Urothelium cell line (cell line): Measurements from ENCODE around the gene WDR59.
"Not testable (repeated sequence)": the region's sequence is repeated elsewhere in the genome, so short reads cannot be mapped to it uniquely, and the experiment has no call there.

Experiments
- DNase-seq: peaks from one replicate; pipeline ENCODE4 v3.0.0; 2011; ENCODE audit warnings: low spot score, mixed read lengths
- FAIRE-seq: peaks from 2 replicates; lab custom pipeline; 2011; peaks lifted over from hg19 to GRCh38; lab: Jason Lieb, UNC

WDR59 gene

DNA sequence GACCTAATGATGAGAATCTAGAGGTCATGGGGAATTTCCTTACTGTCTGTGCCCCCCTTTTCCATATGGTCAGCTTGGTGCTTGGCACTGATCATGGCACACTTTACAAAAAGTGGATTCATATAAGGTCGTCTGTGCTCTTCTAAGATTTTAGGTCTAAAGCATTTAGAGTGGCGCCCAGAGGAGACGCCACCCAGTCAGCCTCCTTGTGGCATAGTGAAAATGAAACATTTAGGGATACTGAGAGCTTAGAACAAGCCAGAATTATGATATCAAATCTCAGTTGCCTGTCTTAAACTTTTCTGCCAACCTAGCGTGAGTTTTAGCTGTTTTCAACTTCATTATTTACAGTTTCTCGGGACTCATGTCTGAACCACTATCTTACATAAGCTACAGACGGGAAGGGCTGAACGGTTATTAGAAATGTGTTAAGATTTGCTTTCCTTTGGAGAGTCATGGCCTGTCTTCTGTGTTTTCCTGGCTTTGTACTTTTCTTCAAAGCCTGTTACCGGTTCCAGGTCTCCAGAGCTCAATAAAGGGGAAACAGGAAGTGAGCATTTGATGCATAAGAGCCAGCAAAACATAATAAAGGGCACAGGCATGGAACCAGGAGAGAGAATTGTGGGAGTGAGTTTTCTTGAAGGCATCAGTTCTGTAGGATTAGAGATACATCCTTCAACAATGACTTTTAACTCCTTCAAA lies 27.6 kb upstream of the WDR59 start:
- DNase-seq (no peak), FAIRE-seq (no peak)

DNA sequence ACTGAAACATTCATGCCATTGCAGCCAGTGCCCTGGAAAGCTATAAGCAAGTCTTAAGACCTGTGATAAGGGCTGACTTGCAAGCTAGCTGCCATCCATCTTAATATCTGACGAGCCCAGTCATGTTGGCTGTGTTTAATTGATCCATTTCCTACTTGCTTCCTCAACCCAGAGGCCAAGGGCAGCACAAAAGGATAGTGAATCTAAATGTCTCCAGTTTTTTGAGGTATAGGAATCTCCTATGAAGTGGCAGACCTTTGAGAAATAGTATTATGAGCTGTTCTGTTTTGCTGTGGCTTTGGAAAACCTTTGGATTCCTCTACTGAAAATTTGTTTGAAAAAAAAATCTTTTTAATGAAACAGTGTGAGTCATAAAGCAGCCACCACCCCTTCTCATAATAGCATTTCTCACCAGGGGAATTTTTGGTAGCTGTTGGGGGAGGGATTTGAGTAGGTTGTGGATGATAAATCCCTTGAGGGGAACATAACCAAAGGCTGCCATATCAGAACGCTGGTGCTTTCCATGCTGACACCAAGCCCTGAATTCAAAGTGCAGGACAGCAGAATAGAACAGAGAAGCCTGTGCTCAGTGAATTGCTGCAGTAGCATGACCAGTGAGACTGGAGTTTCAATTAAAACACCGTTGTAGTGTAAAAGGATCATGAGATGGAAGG lies 26.8 kb upstream of the WDR59 start:
- FAIRE-seq (no peak), DNase-seq (peak; percentile 65)

DNA sequence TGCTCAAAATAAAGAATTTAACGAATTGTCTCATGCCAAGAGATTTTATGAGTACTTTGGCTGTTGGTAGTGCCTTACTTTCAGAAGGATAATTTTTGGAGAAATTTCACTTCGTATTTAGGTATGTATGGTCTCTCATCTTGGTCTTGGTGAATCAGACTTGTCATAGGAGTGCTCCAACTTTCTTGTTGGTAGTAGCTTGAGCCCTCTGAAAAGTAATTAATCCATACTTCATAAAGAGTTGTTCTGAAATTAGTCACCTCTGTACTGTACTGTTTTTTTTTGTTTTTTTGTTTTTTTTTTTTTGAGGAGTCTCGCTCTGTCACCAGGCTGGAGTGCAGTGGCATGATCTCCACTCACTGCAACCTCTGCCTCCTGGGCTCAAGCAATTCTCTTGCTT lies 25.5 kb upstream of the WDR59 start:
- no peak for FAIRE-seq
- DNase-seq: no peak

DNA sequence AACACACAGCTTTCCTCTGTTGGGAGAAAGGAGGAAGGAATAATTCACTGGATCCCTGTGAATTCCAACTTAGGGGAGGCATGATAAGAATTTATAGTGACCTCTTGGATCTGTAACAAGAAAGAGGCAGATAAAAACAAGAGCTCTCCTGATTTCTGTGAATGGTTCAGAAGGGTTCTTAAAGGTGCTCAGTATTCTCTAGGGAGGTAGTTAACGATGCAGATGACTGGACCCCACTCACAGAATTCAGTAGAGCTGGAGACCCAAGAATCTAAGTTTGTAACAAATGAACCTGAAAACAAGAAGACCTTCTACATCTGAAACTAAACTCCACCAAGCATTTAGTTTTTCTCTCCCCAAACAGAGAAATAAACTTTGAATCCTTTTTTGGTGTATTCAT lies 22.5 kb upstream of the WDR59 start:
- DNase-seq (no peak), FAIRE-seq (no peak)

DNA sequence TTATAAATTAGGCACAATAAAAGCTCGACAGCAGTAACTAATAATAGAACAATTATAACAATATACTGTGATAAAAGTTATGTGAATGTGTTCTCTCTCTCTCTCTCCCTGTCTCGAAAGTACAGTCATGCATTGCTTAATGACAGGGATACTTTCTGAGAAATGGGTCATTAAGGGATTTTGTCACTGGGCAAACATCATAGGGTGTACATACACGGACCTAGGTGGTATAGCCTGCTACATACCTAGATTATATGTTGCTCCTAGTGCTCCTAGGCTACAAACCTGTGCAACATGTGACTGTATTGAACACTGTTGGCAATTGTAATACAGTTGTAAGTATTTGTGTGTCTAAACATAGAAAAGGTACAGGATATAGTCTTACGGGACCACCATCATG lies 20.8 kb upstream of the WDR59 start:
- DNase-seq (no peak), FAIRE-seq (no peak)

DNA sequence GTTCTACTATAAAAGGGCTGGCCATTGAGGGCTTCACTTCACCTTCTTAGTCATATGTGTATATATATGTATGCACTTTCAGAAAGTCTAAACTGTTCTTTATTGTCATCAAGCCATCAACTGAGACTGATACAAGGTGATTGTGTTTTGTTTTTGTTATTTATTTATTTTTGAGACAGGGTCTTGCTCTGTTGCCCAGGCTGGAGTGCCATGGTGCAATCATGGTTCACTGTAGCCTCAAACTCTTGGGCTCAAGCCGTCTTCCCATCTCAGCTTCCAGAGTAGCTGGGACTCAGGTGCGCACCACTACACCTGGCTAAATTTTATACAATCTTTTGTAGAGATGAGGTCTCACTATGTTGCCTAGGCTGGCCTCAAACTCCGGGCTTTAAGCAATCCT lies 19.5 kb upstream of the WDR59 start:
- no peak for FAIRE-seq

DNA sequence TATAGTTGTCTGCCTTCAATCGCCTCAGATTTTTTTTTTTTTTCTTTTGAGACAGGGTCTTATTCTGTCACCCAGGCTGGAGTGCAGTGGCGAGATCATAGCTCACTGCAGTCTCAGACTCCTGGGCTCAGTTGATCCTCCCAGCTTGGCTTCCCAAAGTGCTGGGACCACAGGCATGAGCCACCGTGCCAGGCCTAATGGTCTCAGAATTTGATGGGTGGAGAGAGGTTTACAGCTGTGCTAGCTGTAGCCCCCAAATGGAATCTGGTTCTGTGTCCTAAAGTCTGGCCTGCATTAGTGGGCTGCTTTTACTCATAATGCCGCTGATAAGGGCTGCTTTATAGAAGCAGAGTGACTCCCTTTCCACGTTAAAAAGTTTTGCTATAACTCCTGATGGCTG lies 19.0 kb upstream of the WDR59 start:
- no peak for DNase-seq
- FAIRE-seq: no peak

More for the DNA sequence above, 19.5 kb upstream of the WDR59 start:
- no peak for DNase-seq

DNA sequence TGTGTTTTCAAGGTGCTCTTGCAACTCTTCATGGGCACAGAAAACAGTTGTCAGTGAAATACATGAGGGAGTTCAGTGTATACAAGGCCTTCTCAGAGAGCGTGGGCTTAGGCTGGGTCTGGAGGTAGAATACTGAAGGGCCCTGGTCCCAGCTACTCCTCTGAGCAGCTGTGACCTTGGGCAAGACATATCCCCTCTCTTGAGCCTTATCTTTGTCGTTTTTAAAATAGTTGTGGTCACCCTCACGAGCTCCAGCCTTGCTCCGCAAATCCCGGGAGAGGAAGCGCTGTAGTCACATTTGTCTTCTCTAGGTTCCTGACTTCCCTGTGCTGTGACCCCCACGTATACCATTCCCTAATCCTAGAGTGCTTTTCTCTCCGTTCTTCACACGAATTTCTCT lies 17.6 kb upstream of the WDR59 start:
- FAIRE-seq: no peak
- DNase-seq: no peak

DNA sequence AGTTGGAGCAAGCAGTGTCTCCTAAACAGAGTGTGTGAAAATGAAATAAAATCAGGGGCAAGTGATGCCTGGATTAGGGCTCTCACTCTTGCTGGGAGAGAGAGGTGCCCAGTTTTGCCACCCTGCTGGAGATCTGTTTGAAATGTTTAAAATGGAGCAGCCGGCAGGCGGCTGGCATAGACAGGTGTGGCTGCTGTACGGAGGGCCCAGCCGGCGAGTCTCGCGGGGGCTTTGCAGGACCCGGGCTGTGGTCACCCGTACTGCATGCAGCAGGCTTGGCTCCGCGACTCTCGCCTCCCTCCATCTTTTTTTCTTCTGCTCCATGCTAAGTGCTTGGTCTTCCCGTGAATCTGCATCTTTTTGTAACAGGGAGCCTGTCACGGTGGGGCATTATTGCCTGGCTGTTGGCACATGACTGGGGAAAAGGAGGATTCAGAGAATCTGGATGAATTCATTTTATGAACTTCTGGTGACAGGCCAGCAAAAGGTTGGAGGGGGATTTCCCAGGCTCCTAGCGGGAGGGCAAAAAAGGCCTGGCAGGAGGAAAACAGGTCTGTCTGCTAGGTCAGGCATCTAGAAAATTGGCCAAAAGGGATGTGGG lies 15.7 kb upstream of the WDR59 start:
- peak; percentile 17 for DNase-seq
- no peak for FAIRE-seq

DNA sequence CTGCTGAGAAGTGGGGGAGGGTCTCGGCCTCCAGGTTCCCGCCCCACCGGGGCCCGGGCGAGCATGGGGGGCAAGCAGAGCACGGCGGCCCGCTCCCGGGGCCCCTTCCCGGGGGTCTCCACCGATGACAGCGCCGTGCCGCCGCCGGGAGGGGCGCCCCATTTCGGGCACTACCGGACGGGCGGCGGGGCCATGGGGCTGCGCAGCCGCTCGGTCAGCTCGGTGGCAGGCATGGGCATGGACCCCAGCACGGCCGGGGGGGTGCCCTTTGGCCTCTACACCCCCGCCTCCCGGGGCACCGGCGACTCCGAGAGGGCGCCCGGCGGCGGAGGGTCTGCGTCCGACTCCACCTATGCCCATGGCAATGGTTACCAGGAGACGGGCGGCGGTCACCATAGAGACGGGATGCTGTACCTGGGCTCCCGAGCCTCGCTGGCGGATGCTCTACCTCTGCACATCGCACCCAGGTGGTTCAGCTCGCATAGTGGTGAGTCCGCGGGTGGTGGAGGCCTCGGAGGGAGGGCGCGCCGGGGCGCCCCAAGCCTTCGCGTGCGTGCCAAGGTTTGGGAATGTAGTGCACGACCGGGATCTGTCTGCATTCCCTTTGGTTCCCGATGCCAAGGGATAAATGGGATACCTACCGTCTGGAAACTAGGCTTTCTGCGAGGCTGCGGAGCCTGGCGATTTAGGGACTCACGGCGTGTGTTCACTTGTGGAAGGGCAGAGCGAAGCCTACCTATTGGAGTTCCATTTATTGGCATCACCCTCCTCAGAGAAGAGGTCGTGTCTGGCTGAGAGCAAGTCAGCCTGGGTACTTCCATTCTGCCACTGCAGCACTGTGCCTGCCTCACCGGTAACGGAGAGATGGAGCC lies 14.9 kb upstream of the WDR59 start:
- DNase-seq: peak; percentile 48
- FAIRE-seq: no peak

DNA sequence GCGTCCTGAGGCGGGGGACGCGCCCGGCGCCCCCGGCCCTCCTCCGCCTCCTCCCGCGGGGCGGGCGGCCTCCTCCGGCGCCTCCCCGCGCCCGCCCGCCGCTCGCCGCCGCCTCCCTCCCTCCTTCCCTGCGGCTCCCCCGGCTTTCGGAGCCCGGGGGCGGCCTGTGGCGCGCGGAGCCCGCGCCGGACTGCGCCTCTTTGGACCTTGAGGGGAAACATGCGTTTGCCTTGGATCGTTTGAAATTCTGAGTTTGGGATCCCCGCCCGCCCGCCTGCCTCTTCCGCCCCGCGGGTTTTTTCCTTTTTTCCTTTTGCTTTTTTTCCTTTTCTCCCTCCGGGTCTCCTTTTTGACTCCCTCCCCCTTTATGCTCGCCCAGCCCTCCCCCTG lies 14.3 kb upstream of the WDR59 start:
- DNase-seq: no peak
- FAIRE-seq: no peak

DNA sequence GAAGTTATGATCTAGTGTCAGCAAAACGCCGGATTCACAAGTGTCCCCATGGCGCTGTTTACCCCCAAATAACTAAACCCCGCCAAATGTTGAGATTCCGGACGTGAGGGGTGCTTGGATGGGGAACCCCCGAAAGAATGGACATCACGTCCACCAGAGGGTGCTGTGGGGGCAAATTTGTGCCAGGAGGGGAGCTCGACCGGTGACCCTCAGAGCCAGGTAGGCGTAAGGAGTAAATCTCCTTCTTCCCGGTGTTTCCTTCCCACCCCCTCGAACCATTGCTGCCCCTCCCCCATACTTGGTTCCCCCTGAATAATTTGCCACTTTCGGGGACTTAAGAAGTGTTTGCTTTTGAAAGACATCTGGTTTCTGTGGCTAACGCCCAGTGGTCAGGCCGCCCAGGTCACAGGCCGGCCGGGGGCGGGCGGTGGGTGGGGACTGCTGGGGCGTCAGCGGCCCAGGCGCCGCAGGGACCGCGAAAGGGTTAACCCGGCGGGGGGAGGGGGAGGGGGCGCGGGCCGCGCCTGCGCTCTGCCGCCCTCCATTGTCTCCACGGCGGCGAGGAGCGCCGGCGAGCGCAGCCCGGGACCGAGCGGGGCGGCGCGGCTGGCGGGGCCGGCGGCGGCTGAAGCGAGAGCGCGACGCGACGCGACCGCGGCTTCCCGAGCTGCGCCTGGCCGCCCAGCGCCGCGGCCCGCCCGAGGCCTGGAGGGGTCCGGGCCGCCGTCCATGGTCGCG lies 13.7 kb upstream of the WDR59 start, which contains the start of gene ZNRF1:
TSS of gene ZNRF1 (plus strand) at position 544 of the 738 bp plus-strand sequence. CDS start 648 bp downstream, outside the sequence.
- DNase-seq (peak; percentile 94), FAIRE-seq (no peak)

DNA sequence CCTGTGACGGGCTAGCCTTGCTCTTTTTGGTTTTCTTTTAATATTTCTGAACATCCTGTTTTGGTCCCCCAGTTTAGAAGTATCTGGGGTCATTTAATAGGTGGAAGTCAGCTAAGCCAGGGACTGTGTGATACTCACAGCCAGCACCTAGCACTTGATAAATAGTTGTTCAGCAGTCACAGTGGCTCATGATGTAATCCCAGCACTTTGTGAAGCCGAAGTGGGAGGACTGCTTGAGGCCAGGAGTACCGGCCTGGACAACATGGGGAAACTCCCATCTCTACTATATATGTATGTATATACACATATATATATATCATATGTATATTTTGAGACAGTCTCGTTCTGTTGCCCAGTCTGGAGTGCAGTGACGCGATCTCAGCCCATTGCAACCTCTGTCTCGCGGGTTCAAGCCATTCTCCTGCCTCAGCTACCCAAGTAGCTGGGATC lies 12.1 kb upstream of the WDR59 start:
- DNase-seq (no peak), FAIRE-seq (no peak)

DNA sequence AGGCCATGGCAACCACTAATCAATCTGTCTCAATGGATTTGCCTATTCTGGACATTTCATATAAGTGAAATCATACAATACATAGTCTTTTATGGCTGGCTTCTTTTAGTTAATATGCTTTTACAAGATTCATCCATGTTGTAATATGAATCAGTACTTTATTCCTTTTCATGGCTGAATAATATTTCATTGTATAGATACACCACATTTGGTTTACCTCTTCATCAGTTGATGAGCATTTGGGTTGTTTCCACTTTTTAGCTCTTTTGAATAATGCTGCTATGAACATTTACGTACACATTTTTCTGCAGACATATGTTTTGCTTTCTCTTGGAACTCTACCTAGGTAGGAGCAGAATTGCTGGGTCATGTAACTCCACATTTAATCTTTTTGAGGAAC lies 11.1 kb upstream of the WDR59 start:
- no peak for DNase-seq
- FAIRE-seq: no peak

DNA sequence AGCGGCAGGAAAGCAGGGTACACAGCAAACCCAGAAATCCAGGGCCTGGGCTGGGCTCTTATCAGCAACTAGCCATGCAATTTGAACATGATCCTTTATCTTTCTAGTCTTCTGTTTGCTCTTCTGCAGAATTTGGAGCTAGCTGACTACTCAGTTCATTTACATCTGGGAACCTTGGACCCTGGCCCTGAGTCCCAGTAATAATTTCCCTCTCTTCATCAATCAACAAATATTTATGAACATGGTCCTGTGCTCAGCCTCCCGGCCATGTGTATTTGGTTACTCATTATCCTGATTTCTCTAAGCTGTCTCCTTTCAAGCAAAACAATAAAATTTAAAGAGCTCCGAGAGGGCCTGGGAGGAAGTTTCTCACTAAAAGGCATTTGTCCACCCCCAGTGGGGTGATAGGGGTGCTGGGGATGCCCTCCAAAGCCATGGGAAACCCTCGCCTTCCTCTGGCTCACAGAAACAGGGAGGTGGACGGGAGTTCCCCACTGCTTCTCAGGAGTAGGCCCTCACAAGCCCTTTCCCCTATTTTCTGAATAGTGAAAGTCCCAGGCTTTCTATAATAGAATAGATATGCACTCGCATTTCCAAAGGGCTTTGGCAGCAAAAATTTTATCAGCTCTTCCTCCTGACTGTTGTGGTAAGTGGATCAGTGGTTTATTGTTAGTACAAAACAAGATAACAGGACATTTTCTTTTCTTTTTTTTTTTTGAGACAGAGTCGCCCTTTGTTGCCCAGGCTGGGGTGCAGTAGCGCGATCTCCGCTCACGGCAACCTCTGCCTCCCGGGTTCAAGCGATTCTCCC lies 6.9 kb upstream of the WDR59 start:
- no peak for FAIRE-seq
- DNase-seq: no peak

DNA sequence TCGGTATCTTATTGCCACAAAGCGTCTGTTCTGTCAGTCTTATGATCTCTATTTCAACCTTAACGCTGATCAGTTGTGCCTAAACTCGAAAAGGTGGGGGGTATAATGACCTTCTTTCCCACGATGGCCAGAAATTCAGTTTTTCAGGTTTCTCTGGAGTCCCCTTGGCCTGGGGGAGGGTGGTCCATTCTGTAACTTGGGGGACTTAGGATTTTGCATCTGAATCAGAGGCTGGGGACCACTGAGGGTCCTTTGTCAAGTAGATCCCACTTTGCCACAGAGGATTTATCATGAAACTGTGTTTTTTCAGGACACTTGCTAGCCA lies 6.3 kb upstream of the WDR59 start:
- FAIRE-seq: no peak
- no peak for DNase-seq

DNA sequence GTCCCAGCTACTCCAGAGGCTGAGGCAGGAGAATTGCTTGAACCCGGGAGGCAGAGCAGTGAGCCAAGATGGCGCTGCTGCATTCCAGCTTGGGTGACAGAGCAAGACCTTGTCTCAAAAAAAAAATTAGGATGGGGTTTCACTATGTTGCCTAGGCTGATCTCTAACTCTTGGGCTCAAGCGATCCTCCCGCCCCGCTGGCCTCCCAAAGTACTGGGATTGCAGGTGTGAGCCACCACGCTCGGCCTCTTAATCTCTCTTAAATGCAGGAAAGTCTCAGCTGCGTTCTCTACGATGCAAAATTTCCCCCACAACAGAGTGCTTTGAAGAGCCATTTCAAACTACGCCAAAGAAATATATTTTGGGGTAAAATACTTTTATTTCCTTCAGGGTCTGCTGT lies 5.9 kb upstream of the WDR59 start:
- DNase-seq (no peak), FAIRE-seq (no peak)

DNA sequence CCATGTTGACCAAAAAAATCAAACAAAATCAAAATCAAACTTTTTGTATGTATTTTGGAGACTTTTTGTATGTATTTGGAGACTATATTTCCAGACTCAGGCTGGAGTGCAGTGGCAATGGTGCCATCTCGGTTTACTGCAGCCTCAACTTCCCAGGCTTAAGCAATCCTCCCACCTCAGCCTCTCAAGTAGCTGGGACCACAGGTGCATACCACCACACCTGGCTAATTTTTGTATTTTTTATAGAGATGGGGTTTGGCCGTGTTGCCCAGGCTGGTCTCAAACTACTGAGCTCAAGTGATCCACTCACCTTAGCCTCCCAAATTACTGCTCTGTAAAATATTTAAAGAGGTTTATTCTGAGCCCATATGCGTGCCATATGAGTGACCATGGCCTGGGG lies 4.9 kb upstream of the WDR59 start:
- not testable (repeated sequence) for FAIRE-seq, DNase-seq

DNA sequence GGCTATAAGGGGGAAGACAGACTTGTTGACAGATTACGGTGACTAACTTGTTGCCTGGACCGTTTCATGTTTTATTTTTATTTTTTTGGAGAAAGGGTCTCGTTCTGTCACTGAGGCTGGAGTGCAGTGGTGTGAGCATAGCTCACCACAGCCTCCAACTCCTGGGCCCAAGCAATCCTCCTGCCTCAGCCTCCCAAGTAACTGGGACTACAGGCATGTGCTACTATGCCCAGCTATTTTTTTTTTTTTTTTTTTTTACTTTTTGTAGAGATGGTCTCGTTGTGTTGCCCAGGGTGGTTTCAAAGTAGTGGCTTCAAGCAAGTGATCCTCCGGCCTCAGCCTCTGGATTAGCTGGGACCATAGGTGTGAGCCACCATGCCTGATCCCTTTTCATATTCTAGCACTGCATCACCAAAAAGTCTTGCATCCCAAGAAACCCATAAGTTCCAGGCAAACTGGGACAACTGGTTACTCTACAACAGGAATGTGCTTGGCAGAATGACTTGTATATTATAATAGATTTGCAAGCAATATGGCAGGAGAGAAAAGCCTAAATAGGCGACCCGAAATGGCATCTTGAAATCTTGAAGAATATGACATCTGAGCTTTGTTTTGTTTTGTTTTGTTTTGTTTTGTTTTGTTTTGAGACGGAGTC lies 2.2 kb upstream of the WDR59 start:
- DNase-seq (no peak), FAIRE-seq (no peak)
